BLaER1 treated with 17β-estradiol and CSF1 and Interleukin-3, amounts not matched to agents 10 nM and 100 nM (cell line): ENCODE measurements around the gene ALK.
A peak's percentile ranks its signal among the peaks of the same experiment; 100 is the strongest.

Experiments
- H3K27ac ChIP-seq, 11 experiments: shearing (Covaris generic); formaldehyde crosslinking; 2 replicates each; pipeline ENCODE4 v1.8.1; 2022
- H3K27me3 ChIP-seq, 11 experiments: shearing (Covaris generic); formaldehyde crosslinking; 2 replicates each; pipeline ENCODE4 v1.8.1; 2022
- H3K36me3 ChIP-seq, 11 experiments: shearing (Covaris generic); formaldehyde crosslinking; 2 replicates each; pipeline ENCODE4 v1.8.1; 2022
- H3K4me1 ChIP-seq, 10 experiments: shearing (Covaris generic); formaldehyde crosslinking; 2 replicates each; pipeline ENCODE4 v1.8.1; 2022
- H3K4me2 ChIP-seq, 11 experiments: shearing (Covaris generic); formaldehyde crosslinking; 2 replicates each; pipeline ENCODE4 v1.8.1; 2022
- H3K4me3 ChIP-seq, 10 experiments: shearing (Covaris generic); formaldehyde crosslinking; 2 replicates each; pipeline ENCODE4 v1.8.1; 2022
- H3K9ac ChIP-seq, 11 experiments: shearing (Covaris generic); formaldehyde crosslinking; 2 replicates each; pipeline ENCODE4 v1.8.1; 2022
- H3K9me3 ChIP-seq, 11 experiments: shearing (Covaris generic); formaldehyde crosslinking; replicated peaks in 1 of 11; 2 replicates each; pipeline ENCODE4 v1.8.1; 2022
- H4K20me1 ChIP-seq, 11 experiments: shearing (Covaris generic); formaldehyde crosslinking; 2 replicates each; pipeline ENCODE4 v1.8.1; 2022
- Cebpa-rat ChIP-seq, 11 experiments: shearing (Covaris generic); IDR thresholded peaks; 2 replicates each; pipeline ENCODE4 v1.8.1; 2022

ALK gene

GRCh38 chr2:29698216-29698615, 223.2 kb downstream of the ALK start:
- Histone ChIP-seq H4K20me1 (no peaks in the 10 kb centered on the region), H3K9me3 (peaks cover 0 to 8% (median 0%) of the 10 kb centered on the region in 11 experiments; a peak in 2 of 22 replicates), H3K27ac (no peak overlapping the region), H3K4me1 (no peaks in the 10 kb centered on the region), H3K4me2 (no peak overlapping the region), H3K9ac (no peak overlapping the region), H3K36me3 (no peaks in the 10 kb centered on the region), H3K4me3 (no peak overlapping the region), H3K27me3 (no peaks in the 10 kb centered on the region)
- no peak for TF ChIP-seq Cebpa-rat (IDR thresholded peaks at IDR 0.05)

GRCh38 chr2:29697715-29698114, 223.7 kb downstream of the ALK start:
- H3K9ac ChIP-seq: no peak overlapping the region
- H4K20me1 ChIP-seq: no peaks in the 10 kb centered on the region
- H3K9me3 ChIP-seq: peaks cover 0 to 8% (median 0%) of the 10 kb centered on the region in 11 experiments; a peak in 3 of 22 replicates
- no peak overlapping the region for H3K27ac ChIP-seq
- H3K4me3 ChIP-seq: no peak overlapping the region
- H3K36me3 ChIP-seq: no peaks in the 10 kb centered on the region
- H3K27me3 ChIP-seq: no peaks in the 10 kb centered on the region
- TF ChIP-seq Cebpa-rat (IDR thresholded peaks at IDR 0.05): no peak
- no peak overlapping the region for H3K4me2 ChIP-seq
- no peaks in the 10 kb centered on the region for H3K4me1 ChIP-seq

- H3K4me1 ChIP-seq: no peaks in the 10 kb centered on the region
- H3K27me3 ChIP-seq: no peaks in the 10 kb centered on the region
- no peak overlapping the region for H3K4me3 ChIP-seq
- no peak overlapping the region for H3K4me2 ChIP-seq
- no peaks in the 10 kb centered on the region for H3K36me3 ChIP-seq
- TF ChIP-seq Cebpa-rat (IDR thresholded peaks at IDR 0.05): no peak
- peaks cover 3 to 13% (median 4%) of the 10 kb centered on the region in 11 experiments; a peak in 16 of 22 replicates for H3K9me3 ChIP-seq
- H3K27ac ChIP-seq: no peak overlapping the region
- H3K9ac ChIP-seq: no peak overlapping the region
- H4K20me1 ChIP-seq: no peaks in the 10 kb centered on the region
Measured at GRCh38 chr2:29697181-29697580, 224.2 kb downstream of the ALK start.

GRCh38 chr2:29694741-29695140, 226.6 kb downstream of the ALK start:
- no peak overlapping the region for H3K9ac ChIP-seq

GRCh38 chr2:29691391-29691950, 229.9 kb downstream of the ALK start:
- Histone ChIP-seq H3K9ac (no peak overlapping the region), H3K4me3 (no peak overlapping the region), H3K36me3 (no peaks in the 10 kb centered on the region), H3K9me3 (peaks cover 7 to 18% (median 10%) of the 10 kb centered on the region in 11 experiments; a peak in 16 of 22 replicates), H3K4me2 (no peak overlapping the region), H4K20me1 (no peaks in the 10 kb centered on the region), H3K27me3 (no peaks in the 10 kb centered on the region), H3K27ac (no peak overlapping the region), H3K4me1 (peaks cover 0 to 4% (median 0%) of the 10 kb centered on the region in 10 experiments; a peak in 2 of 20 replicates)
- TF ChIP-seq Cebpa-rat (IDR thresholded peaks at IDR 0.05): no peak

More at GRCh38 chr2:29694741-29695140, 226.6 kb downstream of the ALK start:
- Histone ChIP-seq H3K27me3 (no peaks in the 10 kb centered on the region), H3K4me3 (no peak overlapping the region), H4K20me1 (no peaks in the 10 kb centered on the region), H3K9me3 (peaks cover 7 to 18% (median 10%) of the 10 kb centered on the region in 11 experiments; a peak in 16 of 22 replicates), H3K4me2 (no peak overlapping the region), H3K27ac (no peak overlapping the region), H3K36me3 (no peaks in the 10 kb centered on the region), H3K4me1 (no peaks in the 10 kb centered on the region)
- no peak for TF ChIP-seq Cebpa-rat (IDR thresholded peaks at IDR 0.05)

- Histone ChIP-seq H3K4me1 (peaks cover 0 to 4% (median 0%) of the 10 kb centered on the region in 10 experiments; a peak in 2 of 20 replicates), H3K4me3 (no peak overlapping the region), H3K36me3 (no peaks in the 10 kb centered on the region), H3K27ac (no peak overlapping the region), H3K9ac (no peak overlapping the region), H3K27me3 (no peaks in the 10 kb centered on the region), H3K9me3 (peaks cover 6 to 12% (median 9%) of the 10 kb centered on the region in 11 experiments; a peak in 15 of 22 replicates), H3K4me2 (no peak overlapping the region), H4K20me1 (no peaks in the 10 kb centered on the region)
- TF ChIP-seq Cebpa-rat (IDR thresholded peaks at IDR 0.05): no peak
Measured at GRCh38 chr2:29689666-29690065, 231.7 kb downstream of the ALK start.

GRCh38 chr2:29688429-29688828, 233.0 kb downstream of the ALK start:
- H3K4me3 ChIP-seq: no peak overlapping the region
- H3K9me3 ChIP-seq: peaks cover 6 to 12% (median 9%) of the 10 kb centered on the region in 11 experiments; a peak in 15 of 22 replicates
- no peak overlapping the region for H3K9ac ChIP-seq
- H3K36me3 ChIP-seq: no peaks in the 10 kb centered on the region
- peaks cover 0 to 4% (median 0%) of the 10 kb centered on the region in 10 experiments; a peak in 2 of 20 replicates for H3K4me1 ChIP-seq
- H4K20me1 ChIP-seq: no peaks in the 10 kb centered on the region
- peak overlapping the region in 2 of 11 experiments; percentile 19 to 47; a peak in 3 of 22 replicates for H3K4me2 ChIP-seq
- TF ChIP-seq Cebpa-rat (IDR thresholded peaks at IDR 0.05): no peak
- H3K27me3 ChIP-seq: no peaks in the 10 kb centered on the region
- H3K27ac ChIP-seq: no peak overlapping the region

GRCh38 chr2:29687121-29687520, 234.3 kb downstream of the ALK start:
- H3K27ac ChIP-seq: no peak overlapping the region

GRCh38 chr2:29676886-29677453, 244.4 kb downstream of the ALK start:
- H3K9ac ChIP-seq: no peak overlapping the region
- H3K9me3 ChIP-seq: 0 out of 22 replicates have a peak, but pooled peaks cover 0 to 4% (median 0%) of the 10 kb centered on the region in 11 experiments
- no peaks in the 10 kb centered on the region for H3K36me3 ChIP-seq
- H3K4me1 ChIP-seq: no peaks in the 10 kb centered on the region
- no peak overlapping the region for H3K27ac ChIP-seq
- H3K4me2 ChIP-seq: no peak overlapping the region
- no peaks in the 10 kb centered on the region for H3K27me3 ChIP-seq
- no peak for TF ChIP-seq Cebpa-rat (IDR thresholded peaks at IDR 0.05)
- no peak overlapping the region for H3K4me3 ChIP-seq
- no peaks in the 10 kb centered on the region for H4K20me1 ChIP-seq

More at GRCh38 chr2:29687121-29687520, 234.3 kb downstream of the ALK start:
- TF ChIP-seq Cebpa-rat (IDR thresholded peaks at IDR 0.05): no peak
- Histone ChIP-seq H4K20me1 (no peaks in the 10 kb centered on the region), H3K27me3 (no peaks in the 10 kb centered on the region), H3K36me3 (no peaks in the 10 kb centered on the region), H3K4me3 (no peak overlapping the region), H3K4me1 (peaks cover 0 to 4% (median 0%) of the 10 kb centered on the region in 10 experiments; a peak in 2 of 20 replicates), H3K4me2 (no peak overlapping the region), H3K9ac (no peak overlapping the region), H3K9me3 (peaks cover 2 to 7% (median 4%) of the 10 kb centered on the region in 11 experiments; a peak in 15 of 22 replicates)
